Embryonic facial prominence (tissue), 1 donor: ENCODE measurements around the gene AXIN2.

Experiments
- DNase-seq: peaks from one replicate; pipeline ENCODE4 v3.0.0-alpha.2; 2016; ENCODE audit errors: extremely low spot score

The AXIN2 gene

GRCh38 chr17:65556014-65556909 is 5.2 kb downstream of the AXIN2 start:
- DNase-seq = peak; percentile 70

- no peak for DNase-seq
Measured at GRCh38 chr17:65554553-65555223, 6.8 kb downstream of the AXIN2 start.

DNA sequence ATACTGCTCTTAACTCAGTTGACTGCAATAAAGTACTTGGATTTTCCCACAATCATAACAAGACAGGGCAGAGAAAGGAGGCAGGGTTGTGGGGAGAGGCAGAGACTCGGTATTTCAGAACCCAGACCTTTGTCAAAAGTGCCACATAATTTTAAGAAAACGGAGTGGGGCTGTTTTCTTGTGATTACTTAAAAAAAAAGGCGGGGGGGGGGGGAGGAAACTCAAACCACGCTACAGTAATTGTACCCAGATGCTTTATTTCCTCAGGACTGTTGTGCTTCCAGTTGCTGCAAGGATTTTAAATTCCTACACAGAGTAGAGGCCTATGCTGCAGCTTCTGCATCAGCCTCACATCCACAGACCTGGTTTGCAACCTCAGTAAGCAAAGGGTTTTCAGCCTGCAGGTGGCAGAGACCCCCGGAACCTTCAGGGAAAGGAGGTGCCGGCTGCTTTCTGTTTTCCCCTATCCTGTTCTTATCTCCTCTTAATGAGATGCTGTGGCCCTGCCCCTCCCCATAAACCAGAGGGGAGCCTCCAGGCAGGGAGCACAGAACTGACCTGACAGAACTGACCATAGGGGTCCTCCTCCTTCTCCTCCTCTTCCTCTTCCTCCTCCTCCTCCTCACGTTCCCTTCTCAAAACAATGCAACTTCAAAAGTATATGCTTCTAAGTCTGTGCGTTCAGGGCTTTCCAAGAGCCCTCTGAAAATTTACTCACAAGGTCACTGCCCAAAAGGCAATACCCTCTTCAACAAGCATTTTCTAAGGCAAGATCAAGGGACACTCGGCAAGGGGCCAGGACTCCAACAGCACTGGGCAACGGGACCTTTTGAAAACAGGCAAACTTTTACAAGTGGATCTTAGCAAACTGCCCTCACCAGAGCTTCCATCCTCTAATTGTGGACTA is 7.5 kb downstream of the AXIN2 start:
- no peak for DNase-seq

DNA sequence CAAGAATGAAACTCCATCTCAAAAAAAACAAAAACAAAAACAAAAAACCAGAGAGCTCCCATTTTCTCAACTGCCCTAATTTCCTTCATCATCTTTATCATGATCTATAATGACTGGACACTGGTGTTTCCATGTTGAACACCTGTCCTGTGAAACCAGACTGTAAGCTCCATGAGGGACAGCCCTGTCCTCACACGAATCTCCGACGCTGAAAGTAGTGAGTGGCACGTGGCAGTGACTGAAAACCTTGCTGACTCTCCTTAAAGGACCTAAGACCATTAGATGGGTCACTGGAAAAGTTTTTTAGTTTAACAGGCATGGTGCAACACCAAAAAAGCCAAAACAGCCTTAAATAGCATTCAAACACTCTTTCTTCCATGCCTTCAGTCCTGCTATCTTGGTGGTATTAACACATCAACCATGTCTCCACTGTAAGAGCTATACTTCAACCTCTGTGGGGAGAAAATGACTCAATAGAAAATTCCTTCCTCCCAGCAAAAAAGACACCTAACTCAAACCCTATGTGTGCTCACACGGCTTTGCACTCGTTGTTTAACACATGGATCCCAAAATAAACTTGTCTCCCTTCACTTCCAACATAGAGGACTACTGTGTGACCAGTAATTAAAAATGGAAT is 8.3 kb downstream of the AXIN2 start:
- DNase-seq = no peak

DNA sequence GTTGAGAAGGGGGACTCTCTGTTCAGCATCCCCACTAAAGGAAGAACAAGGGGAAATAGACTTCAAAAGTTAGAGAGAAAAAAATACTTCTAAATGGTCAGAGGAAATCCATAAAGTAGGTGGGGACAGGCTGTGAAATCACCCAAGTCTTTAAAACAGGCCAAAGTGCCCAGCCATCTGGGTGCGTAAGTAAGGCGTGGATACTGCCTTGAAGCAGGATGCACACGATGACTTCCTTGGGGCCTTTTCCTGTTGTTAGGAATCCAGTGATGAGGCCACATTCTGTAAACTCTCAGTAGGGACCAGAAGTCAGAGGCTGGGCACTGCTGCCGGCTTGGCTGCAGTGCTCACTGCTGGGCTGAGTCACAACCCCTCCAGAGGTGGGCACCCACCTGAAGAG is 9.2 kb downstream of the AXIN2 start:
- no peak for DNase-seq

- DNase-seq = no peak
Measured at GRCh38 chr17:65551267-65552040, 10.0 kb downstream of the AXIN2 start.

GRCh38 chr17:65550758-65551157 is 10.7 kb downstream of the AXIN2 start:
- DNase-seq = no peak

DNA sequence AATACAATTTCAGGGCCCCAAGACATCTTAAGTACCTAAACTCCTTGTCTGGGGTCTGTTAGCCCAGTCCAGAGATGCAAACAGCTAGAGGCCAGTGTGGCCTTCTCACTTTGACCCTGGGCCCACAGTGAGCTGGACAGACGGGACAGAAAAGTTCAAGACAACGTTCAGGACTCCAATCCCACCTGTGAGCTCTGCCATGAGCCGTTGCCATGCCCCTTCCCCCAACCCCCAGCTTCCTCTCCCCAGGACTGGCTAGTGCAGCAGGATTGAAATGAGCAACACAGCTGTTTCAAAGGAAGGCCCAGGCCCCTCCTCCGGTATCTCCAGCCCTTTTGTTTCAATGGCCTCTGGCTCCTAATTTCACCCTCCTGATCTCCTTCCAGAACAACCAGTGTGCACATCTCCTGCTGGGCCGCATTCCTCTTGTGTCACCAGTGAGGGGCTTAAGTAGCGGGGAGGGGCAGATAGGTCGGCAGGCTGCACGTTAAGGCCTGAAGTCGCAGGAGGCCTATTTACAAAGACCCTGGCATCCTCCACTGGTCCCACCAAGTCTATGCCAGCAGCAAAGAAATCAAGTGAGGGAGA is 11.3 kb downstream of the AXIN2 start:
- no peak for DNase-seq

DNA sequence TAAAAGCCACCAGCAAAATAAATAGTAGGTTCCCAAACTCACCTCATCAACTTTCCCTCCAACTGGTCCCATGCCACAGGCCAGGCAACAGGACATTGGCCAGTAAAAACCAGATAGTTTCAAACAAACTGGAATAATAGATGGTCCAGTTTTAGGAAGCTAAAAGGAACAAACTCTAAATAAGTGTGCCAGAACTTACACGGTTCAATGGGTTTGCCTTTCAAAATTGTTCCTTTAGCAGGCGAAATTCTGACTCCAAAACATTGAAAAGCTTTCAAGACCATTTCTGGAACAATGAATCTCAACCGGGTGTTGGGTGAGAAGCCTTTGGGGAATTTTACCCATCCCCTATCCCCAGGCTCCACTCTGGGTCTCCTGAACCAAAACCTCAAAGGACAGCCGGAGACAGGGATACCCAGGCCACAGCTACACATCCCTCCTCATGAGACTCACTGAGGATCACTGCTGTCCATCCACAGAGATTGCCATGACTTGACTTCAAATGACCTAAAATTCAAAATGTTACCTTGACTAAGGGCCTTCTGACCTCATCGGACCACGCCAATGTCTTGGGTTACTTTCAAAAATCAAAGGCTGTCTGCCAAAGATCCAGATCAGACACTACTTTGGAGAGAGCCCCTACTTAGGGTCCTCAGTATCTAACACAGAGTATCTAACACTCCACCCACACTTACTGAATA is 13.0 kb downstream of the AXIN2 start:
- no peak for DNase-seq

DNA sequence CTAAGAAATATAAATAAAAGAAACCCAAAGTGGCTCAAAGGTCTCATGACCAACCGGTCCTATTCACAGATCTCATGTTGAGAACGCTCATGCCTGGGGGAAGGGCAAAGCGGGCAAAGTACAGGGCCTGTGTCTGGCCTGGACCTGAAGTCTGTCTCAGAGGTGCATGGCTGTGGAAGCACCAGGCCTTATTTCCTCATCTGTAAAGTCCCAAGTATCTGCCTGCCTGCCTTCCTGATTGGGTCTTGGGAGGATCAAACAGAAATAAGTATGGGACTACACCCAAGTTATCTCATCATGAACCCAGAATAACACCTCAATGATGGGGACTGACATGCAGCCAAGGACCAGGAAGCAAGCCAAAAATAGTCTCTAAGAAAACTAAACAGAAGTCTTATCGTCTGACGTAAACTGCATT is 14.2 kb downstream of the AXIN2 start:
- DNase-seq = no peak

- DNase-seq = no peak
Measured at GRCh38 chr17:65546579-65546978, 14.9 kb downstream of the AXIN2 start.

DNA sequence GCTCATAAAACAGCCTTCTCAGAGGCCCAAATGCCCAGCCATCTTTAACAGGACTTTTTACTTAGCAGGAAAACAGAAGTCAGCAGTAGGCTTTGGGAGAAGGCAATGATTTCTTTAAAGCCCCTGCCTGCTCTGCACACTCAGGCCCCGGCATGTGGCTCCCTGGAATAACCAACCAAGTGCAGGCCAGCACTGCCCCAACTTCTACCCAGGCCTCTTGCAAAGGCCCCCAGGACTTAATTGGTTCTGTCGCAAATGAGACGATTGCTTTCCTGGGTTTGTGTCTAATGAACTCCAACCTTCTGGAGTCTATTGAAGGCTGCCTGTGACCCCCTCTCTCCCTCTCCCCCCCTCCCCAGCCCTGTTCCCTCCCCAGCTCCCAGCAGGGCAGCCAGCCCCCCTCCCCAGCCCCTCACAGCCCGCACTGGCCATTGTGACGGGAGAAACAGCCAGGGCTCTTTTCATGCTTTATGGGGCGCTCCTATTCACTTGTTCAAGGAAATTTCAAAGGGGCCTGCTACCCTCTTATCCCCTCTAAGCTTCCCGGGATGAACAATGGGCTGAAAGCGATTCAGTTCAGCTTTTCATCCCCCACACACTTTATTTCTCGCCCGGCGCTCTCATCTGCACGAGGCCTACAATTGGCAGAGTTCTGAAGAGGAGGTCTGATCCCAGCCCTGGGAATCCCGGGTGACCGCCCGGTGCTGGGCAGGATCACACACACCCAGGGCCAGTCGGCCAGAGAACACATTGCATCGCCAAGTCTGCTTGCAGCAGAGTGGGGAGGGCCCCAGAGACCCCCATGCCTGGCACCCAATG is 15.5 kb downstream of the AXIN2 start:
- DNase-seq = no peak

GRCh38 chr17:65544672-65545071 is 16.8 kb downstream of the AXIN2 start:
- DNase-seq = no peak

GRCh38 chr17:65542610-65543009 is 18.8 kb downstream of the AXIN2 start:
- DNase-seq = no peak

DNA sequence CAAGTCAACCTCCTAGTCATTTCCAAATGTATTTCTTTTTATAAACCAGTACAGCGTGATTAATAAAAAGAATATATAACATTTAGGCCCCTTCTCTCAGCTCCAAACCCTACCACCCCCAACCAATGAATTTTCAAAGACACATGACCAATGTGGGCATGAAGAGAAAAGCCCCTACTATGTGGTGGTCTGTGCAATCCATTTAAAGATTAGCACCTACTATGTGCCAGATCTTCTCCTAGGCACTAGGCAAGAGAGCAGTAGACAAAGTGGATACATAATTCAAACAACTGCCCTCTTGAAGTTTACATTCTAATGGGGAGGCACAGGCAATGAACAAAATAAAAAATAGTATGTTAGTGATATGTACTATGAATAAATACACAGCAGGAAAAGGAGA is 19.4 kb downstream of the AXIN2 start:
- no peak for DNase-seq

DNA sequence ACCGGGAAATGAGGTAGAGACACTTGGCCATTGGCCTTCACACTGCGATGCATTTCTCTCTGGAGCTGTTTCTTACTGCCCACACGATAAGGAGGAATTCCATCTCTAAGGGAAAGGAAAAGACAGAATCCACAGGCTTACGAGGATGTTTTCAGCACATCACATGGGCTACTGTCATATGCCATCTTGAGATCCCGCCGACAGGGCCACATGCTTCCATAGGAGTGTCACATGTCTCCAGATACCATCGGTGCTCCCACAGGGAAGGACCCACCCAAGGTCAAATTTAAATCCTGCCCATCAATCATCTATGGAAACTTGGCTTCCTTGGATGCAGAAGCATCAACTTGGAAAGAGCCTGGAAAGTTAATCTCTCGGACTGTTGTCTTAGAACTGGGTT is 20.0 kb downstream of the AXIN2 start:
- no peak for DNase-seq

GRCh38 chr17:65539630-65540266 is 21.7 kb downstream of the AXIN2 start:
- DNase-seq = no peak
